H1 (cell line): ENCODE results near the gene ZNRF3. TPM values are rescaled to one million over a fixed set of nuclear protein-coding genes. Genes with fewer than 3 reads are reported as not detected.

Source experiments
- CTCF ChIA-PET: fragments of 300-600 bp; sonication (Branson Sonifier 250); formaldehyde crosslinking; loops from one replicate; lab custom pipeline; 2021; ENCODE audit not compliant: partially characterized antibody; lab: Charles Lee
- POLR2A ChIA-PET: fragments of 300-600 bp; sonication (Branson Sonifier 250); formaldehyde crosslinking; loops from one replicate; lab custom pipeline; 2021; ENCODE audit warnings: inconsistent platforms; ENCODE audit not compliant: partially characterized antibody; lab: Charles Lee
- DNase-seq, 2 experiments: peaks; one replicate each; pipeline versions ENCODE4 v3.0.0 to v3.0.0-alpha.2; 2010 to 2022; ENCODE audit warnings: low spot score in 2 of 2, low read depth in 1 of 2, mixed read lengths in 1 of 2
- FAIRE-seq: peaks from 2 replicates; lab custom pipeline; 2011; peaks lifted over from hg19 to GRCh38; lab: Jason Lieb, UNC
- H2AFZ ChIP-seq: 2 replicates; pipeline ENCODE4 v1.8.1; 2012; ENCODE audit warnings: low read length, inconsistent platforms
- H2AK5ac ChIP-seq: 2 replicates; pipeline ENCODE4 v1.6.1; 2013; ENCODE audit warnings: low read depth, low read length
- H2BK120ac ChIP-seq: replicated peaks from 2 replicates; pipeline ENCODE3; 2013; ENCODE audit warnings: low read depth, low read length, inconsistent platforms
- H2BK12ac ChIP-seq: 2 replicates; pipeline ENCODE4 v1.6.1; 2013; ENCODE audit warnings: low read depth, low read length
- H2BK15ac ChIP-seq: 2 replicates; pipeline ENCODE4 v1.6.1; 2013; ENCODE audit warnings: low read length
- H2BK20ac ChIP-seq: 2 replicates; pipeline ENCODE4 v1.6.1; 2013; ENCODE audit warnings: low read length
- H2BK5ac ChIP-seq: 2 replicates; pipeline ENCODE4 v1.6.1; 2013; ENCODE audit warnings: low read depth, low read length
- H3K14ac ChIP-seq: 2 replicates; pipeline ENCODE4 v1.6.1; 2013; ENCODE audit warnings: inconsistent platforms; ENCODE audit not compliant: insufficient read length
- H3K18ac ChIP-seq: 2 replicates; pipeline ENCODE4 v1.6.1; 2013; ENCODE audit warnings: low read length; ENCODE audit errors: extremely low read depth
- H3K23ac ChIP-seq: 2 replicates; pipeline ENCODE4 v1.6.1; 2013; ENCODE audit warnings: inconsistent platforms; ENCODE audit not compliant: insufficient read length
- H3K23me2 ChIP-seq: 2 replicates; pipeline ENCODE4 v1.6.1; 2013; ENCODE audit warnings: low read depth, low read length
- H3K27ac ChIP-seq: 2 replicates; pipeline ENCODE4 v1.6.1; 2011; ENCODE audit warnings: low read depth, low read length, inconsistent platforms
- H3K27me3 ChIP-seq, 4 experiments: replicated peaks in 1 of 4; 1 replicate in 1 of 4; 2 replicates in 3 of 4; pipeline versions ENCODE4 v1.6.1 to v1.8.1; 2011 to 2013; ENCODE audit warnings: low read length in 3 of 4, mild to moderate bottlenecking in 3 of 4, inconsistent platforms in 2 of 4, mixed read lengths in 2 of 4, moderate library complexity in 1 of 4; ENCODE audit not compliant: control insufficient read depth in 3 of 4, insufficient read depth in 3 of 4; ENCODE audit errors: extremely low read depth in 1 of 4
- H3K36me3 ChIP-seq, 4 experiments: 2 replicates each; pipeline versions ENCODE4 v1.6.1 to v1.8.1; 2011 to 2013; ENCODE audit warnings: mild to moderate bottlenecking in 4 of 4, low read length in 3 of 4, moderate library complexity in 2 of 4, control low read depth in 1 of 4, inconsistent platforms in 1 of 4; ENCODE audit not compliant: insufficient read depth in 4 of 4, control insufficient read depth in 2 of 4
- H3K4ac ChIP-seq: replicated peaks from 2 replicates; pipeline ENCODE3; 2013; ENCODE audit warnings: low read length, low read depth, mixed read lengths, inconsistent platforms; ENCODE audit not compliant: insufficient read length
- H3K4me1 ChIP-seq, 4 experiments: replicated peaks in 1 of 4; 1 replicate in 1 of 4; 2 replicates in 3 of 4; pipeline versions ENCODE4 v1.6.1 to v1.8.1; 2011 to 2013; ENCODE audit warnings: low read length in 3 of 4, inconsistent platforms in 2 of 4, mixed read lengths in 1 of 4; ENCODE audit not compliant: insufficient read depth in 4 of 4, control insufficient read depth in 3 of 4
- H3K4me2 ChIP-seq, 2 experiments: 2 replicates each; pipeline versions ENCODE4 v1.6.1 to v1.8.1; 2011 to 2013; ENCODE audit warnings: low read depth in 2 of 2, low read length in 2 of 2, control low read depth in 1 of 2, inconsistent platforms in 1 of 2, mild to moderate bottlenecking in 1 of 2; ENCODE audit not compliant: insufficient read depth in 1 of 2
- H3K4me3 ChIP-seq, 4 experiments: fragments of 200-600, 300-600 bp in 1 of 4; sonication (generic), shearing (Covaris generic), sonication (Bioruptor Twin) in 1 of 4; 2 replicates each; pipeline versions ENCODE4 v1.5.1 to v1.8.1; 2011 to 2016; ENCODE audit warnings: low read length in 4 of 4, low read depth in 3 of 4, control low read depth in 2 of 4, inconsistent platforms in 2 of 4, mild to moderate bottlenecking in 2 of 4, mixed read lengths in 1 of 4, moderate library complexity in 1 of 4; ENCODE audit not compliant: insufficient read depth in 2 of 4; ENCODE audit errors: extremely low read depth in 1 of 4
- H3K56ac ChIP-seq: replicated peaks from 2 replicates; pipeline ENCODE3; 2013; ENCODE audit warnings: low read depth, mild to moderate bottlenecking, mixed read lengths, low read length, inconsistent platforms; ENCODE audit not compliant: insufficient read length
- H3K79me1 ChIP-seq: 2 replicates; pipeline ENCODE4 v1.6.1; 2013; ENCODE audit warnings: low read depth, low read length, control low read depth
- H3K79me2 ChIP-seq, 2 experiments: 2 replicates each; pipeline versions ENCODE4 v1.6.1 to v1.8.1; 2012 to 2013; ENCODE audit warnings: low read length in 2 of 2, mild to moderate bottlenecking in 2 of 2, inconsistent platforms in 1 of 2; ENCODE audit not compliant: insufficient read depth in 2 of 2, control insufficient read depth in 1 of 2
- H3K9ac ChIP-seq, 4 experiments: replicated peaks in 1 of 4; 1 replicate in 1 of 4; 2 replicates in 3 of 4; pipeline versions ENCODE4 v1.6.1 to v1.8.1; 2011 to 2013; ENCODE audit warnings: low read depth in 3 of 4, low read length in 3 of 4, control low read depth in 2 of 4, mild to moderate bottlenecking in 2 of 4, moderate library complexity in 2 of 4, inconsistent platforms in 1 of 4; ENCODE audit errors: extremely low read depth in 1 of 4
- H3K9me3 ChIP-seq, 2 experiments: 2 replicates each; pipeline versions ENCODE4 v1.6.1 to v1.8.1; 2012 to 2013; ENCODE audit warnings: mild to moderate bottlenecking in 2 of 2, moderate library complexity in 2 of 2, control low read depth in 1 of 2, inconsistent platforms in 1 of 2, low read depth in 1 of 2, low read length in 1 of 2, mixed read lengths in 1 of 2; ENCODE audit not compliant: insufficient read depth in 2 of 2
- H4K20me1 ChIP-seq, 2 experiments: replicated peaks in 1 of 2; 2 replicates each; pipeline versions ENCODE3 to v1.8.1; 2011 to 2013; ENCODE audit warnings: inconsistent platforms in 2 of 2, low read length in 2 of 2, mild to moderate bottlenecking in 1 of 2; ENCODE audit not compliant: insufficient read depth in 2 of 2, control insufficient read depth in 1 of 2
- H4K5ac ChIP-seq: 2 replicates; pipeline ENCODE4 v1.6.1; 2013; ENCODE audit warnings: low read length, low read depth, mixed read lengths, inconsistent platforms; ENCODE audit not compliant: insufficient read length
- H4K8ac ChIP-seq: 2 replicates; pipeline ENCODE4 v1.8.0; 2013; ENCODE audit warnings: mild to moderate bottlenecking, moderate library complexity, low read length, inconsistent platforms; ENCODE audit not compliant: insufficient read depth; ENCODE audit errors: extremely low read depth
- H4K91ac ChIP-seq: replicated peaks from 2 replicates; pipeline ENCODE3; 2013; ENCODE audit warnings: low read length, mixed read lengths, inconsistent platforms; ENCODE audit not compliant: insufficient read length
- ASH2L ChIP-seq: fragments of 200-600, 300-600 bp; sonication (generic); IDR thresholded peaks from one replicate; pipeline ENCODE4 v1.7.1; 2017; ENCODE audit warnings: low read length
- BACH1 ChIP-seq: IDR thresholded peaks from 2 replicates; pipeline ENCODE4 v1.6.1; 2012; ENCODE audit warnings: low read length, improper control_type of control experiment
- CBX8 ChIP-seq: fragments of 300-800, 300-1000 bp; sonication (generic); IDR thresholded peaks from 2 replicates; pipeline ENCODE4 v1.7.1; 2016; ENCODE audit warnings: low read depth, low read length, borderline replicate concordance
- CHD1 ChIP-seq: IDR thresholded peaks from 2 replicates; pipeline ENCODE4 v1.6.1; 2012; ENCODE audit warnings: low read depth, low read length, improper control_type of control experiment
- CHD2 ChIP-seq: IDR thresholded peaks from 2 replicates; pipeline ENCODE4 v1.6.1; 2012; ENCODE audit warnings: low read length, improper control_type of control experiment
- EZH2 ChIP-seq: fragments of 200-600 bp; sonication (generic); IDR thresholded peaks from 2 replicates; pipeline ENCODE4 v1.7.1; 2012; ENCODE audit warnings: low read depth, mild to moderate bottlenecking, moderate library complexity, low read length, inconsistent platforms; ENCODE audit not compliant: severe bottlenecking
- KDM5A ChIP-seq: fragments of 200-600 bp; IDR thresholded peaks from 2 replicates; pipeline ENCODE4 v1.7.1; 2012; ENCODE audit warnings: mild to moderate bottlenecking, low read length, inconsistent platforms, mixed read lengths
- MAFK ChIP-seq: IDR thresholded peaks from 2 replicates; pipeline ENCODE4 v1.6.1; 2012; ENCODE audit warnings: low read depth, mild to moderate bottlenecking, improper control_type of control experiment, low read length
- RAD21 ChIP-seq, 2 experiments: IDR thresholded peaks in 1 of 2; conservative IDR thresholded peaks in 1 of 2; 2 replicates each; pipeline ENCODE4 v1.6.1; 2011; ENCODE audit warnings: low read depth in 2 of 2, low read length in 2 of 2, improper control_type of control experiment in 1 of 2, inconsistent platforms in 1 of 2, mild to moderate bottlenecking in 1 of 2, moderate library complexity in 1 of 2
- SIRT6 ChIP-seq: IDR thresholded peaks from one replicate; pipeline ENCODE4 v1.7.1; 2012; ENCODE audit warnings: low read length, inconsistent platforms
- SP4 ChIP-seq: IDR thresholded peaks from 2 replicates; pipeline ENCODE4 v1.6.1; 2012; ENCODE audit warnings: low read length, inconsistent platforms
- WGBS, 2 experiments: shearing (Covaris generic) in 1 of 2; methylation state at CpG; one replicate each; pipeline versions ENCODE4 v1.1.6 to v1.1.7; 2013 to 2015; ENCODE audit warnings: low lambda C conversion rate in 2 of 2, mixed read lengths in 2 of 2, inconsistent platforms in 1 of 2, low coverage in 1 of 2, missing lambda C conversion rate in 1 of 2; ENCODE audit not compliant: insufficient replicate concordance in 2 of 2, insufficient coverage in 1 of 2, insufficient read length in 1 of 2; ENCODE audit errors: extremely low coverage in 1 of 2, missing lambda C conversion rate in 1 of 2; 5-methylcytosine and 5-hydroxymethylcytosine counted together
- polyA plus RNA-seq, 7 experiments: library from polyadenylated mRNA; depleted of rRNA in 3 of 7; stranded (reverse) in 5 of 7; unstranded in 2 of 7; fragments of >200 nt in 5 of 7; fragments of 200-250 nt in 2 of 7; gene quantifications; 1 replicate in 5 of 7; 2 replicates in 1 of 7; 4 replicates in 1 of 7; pipeline versions ENCODE4 v1.2.1 to v1.2.3, GENCODE V29; 2011 to 2013; ENCODE audit warnings: missing spikeins in 2 of 7, mixed read lengths in 2 of 7
- total RNA-seq: library from RNA; stranded (reverse); fragmentation: NEBNext Ultra II Directional; extraction: Animal tissue kit (Norgen Biotek cat#: 25700); gene quantifications from 2 replicates; pipeline ENCODE4 v1.2.1, GENCODE V29; 2021
- TF ChIP-seq, protein P1 (sequence below): IDR thresholded peaks from 2 replicates; pipeline ENCODE4 v1.6.1; 2011; ENCODE audit warnings: low read depth, mild to moderate bottlenecking, low read length; ENCODE audit not compliant: insufficient read depth

Gene ZNRF3
- total and polyA plus RNA-seq, 2 of the 8 experiments (the other 6 are each of a cell fraction or from before 2014, with no cell fraction given), result 14.1 to 21.7 TPM

DNA sequence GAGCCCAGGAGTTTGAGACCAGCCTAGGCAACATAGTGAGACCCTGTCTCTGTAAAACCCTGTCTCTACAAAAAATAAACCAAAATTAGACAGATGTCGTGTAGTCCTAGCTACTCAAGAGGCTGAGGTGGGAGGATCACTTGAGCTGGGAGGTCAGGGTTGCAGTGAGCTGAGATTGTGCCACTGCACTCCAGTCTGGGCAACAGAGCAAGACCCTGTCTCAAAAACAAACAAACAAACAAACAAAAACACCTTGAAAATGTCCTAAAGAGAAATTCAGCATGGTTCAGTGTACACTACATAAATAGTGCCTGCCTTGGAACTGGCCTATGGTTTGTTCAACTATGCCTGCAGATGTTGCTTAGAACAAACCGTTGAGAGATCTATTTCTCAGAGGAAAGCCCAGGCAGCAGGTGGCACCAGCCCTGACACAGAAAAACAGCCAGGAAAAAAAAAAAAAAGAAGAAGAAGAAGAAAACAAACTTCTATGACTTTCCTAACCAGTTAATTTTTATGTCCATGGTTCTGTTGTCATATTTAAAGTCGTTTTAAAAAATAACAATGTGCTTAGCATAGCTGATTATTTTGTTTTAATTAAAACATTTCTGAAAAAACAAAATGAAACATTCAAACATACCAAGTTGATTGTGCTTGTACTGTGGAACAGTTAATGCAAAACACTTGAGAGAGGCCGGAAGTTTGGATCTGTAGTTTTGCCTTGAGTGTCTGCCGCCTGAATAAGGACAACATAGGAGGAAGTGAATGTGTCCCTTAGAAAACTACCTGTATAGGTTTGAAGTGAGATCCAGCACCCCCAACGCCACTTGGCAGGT lies 194.9 kb downstream of the ZNRF3 start:
- no peaks in the 10 kb centered on the region for H3K36me3 ChIP-seq
- H3K23me2 ChIP-seq, result peaks cover 10% of the 10 kb centered on the region
- H3K79me1 ChIP-seq, result no peaks in the 10 kb centered on the region; the same call in 1 of the 2 replicates
- no peak overlapping the region for H4K91ac ChIP-seq
- peaks cover 4 to 22% (median 20%) of the 10 kb centered on the region in 4 experiments for H3K27me3 ChIP-seq
- no peak overlapping the region for H3K56ac ChIP-seq
- H4K8ac ChIP-seq, result no peak overlapping the region
- WGBS, 2 experiments, result 91% methylated on average over 6 of the region's 6 CpGs; no CpG with 5 or more reads in 1 of the 2 experiments
- H3K23ac ChIP-seq, result no peak overlapping the region
- H2BK15ac ChIP-seq, result no peak overlapping the region
- ChIA-PET CTCF (interaction anchor here (0.6 to 3.0 kb wide), 4 partner anchors 11 to 431 kb away, joined by 3 to 10 read pairs (median 4); no protein-coding TSS in a partner anchor), POLR2A (no interaction called here)
- no peak overlapping the region for H3K27ac ChIP-seq
- no peak overlapping the region for H2BK12ac ChIP-seq
- H3K9me3 ChIP-seq, result no peaks in the 10 kb centered on the region
- no peak overlapping the region for H2AK5ac ChIP-seq
- H2BK20ac ChIP-seq, result no peak overlapping the region
- no peak overlapping the region for H3K14ac ChIP-seq
- H3K79me2 ChIP-seq, result no peaks in the 10 kb centered on the region
- no peak overlapping the region for H3K4me2 ChIP-seq
- H3K4me3 ChIP-seq, result no peak overlapping the region
- no peak overlapping the region for H3K18ac ChIP-seq
- no peak overlapping the region for H2AFZ ChIP-seq
- DNase-seq (no peak), FAIRE-seq (no peak)
- peaks cover 2 to 9% (median 4%) of the 10 kb centered on the region in 4 experiments for H3K4me1 ChIP-seq
- no peak overlapping the region for H3K9ac ChIP-seq
- no peak overlapping the region for H4K5ac ChIP-seq
- H2BK120ac ChIP-seq, result no peak overlapping the region
- peaks cover 3 to 8% of the 10 kb centered on the region in 2 experiments for H4K20me1 ChIP-seq
- H2BK5ac ChIP-seq, result no peak overlapping the region
- no peak overlapping the region for H3K4ac ChIP-seq
- TF ChIP-seq RAD21 (IDR thresholded peaks at IDR 0.05 in 1 of 2, conservative IDR thresholded peaks at IDR 0.05 in 1 of 2; ENCODE audit: low read depth in 2 of 2, low read length in 2 of 2) (no peak), CBX8 (no peak), MAFK (no peak), CHD1 (no peak), SP4 (no peak), KDM5A (no peak), BACH1 (no peak), SIRT6 (no peak), CHD2 (no peak), ASH2L (no peak), EZH2 (no peak)
- TF ChIP-seq, protein P1, sequence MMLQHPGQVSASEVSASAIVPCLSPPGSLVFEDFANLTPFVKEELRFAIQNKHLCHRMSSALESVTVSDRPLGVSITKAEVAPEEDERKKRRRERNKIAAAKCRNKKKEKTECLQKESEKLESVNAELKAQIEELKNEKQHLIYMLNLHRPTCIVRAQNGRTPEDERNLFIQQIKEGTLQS, result no peak
- TF ChIP-seq, all 59 proteins: peak for 0
